ENCODE data around the gene HOTAIR. TPM values are rescaled to one million over a fixed set of nuclear protein-coding genes. Genes with fewer than 3 reads are reported as not detected.

The HOTAIR gene
- polyA plus RNA-seq, 1 donor from 2014 or later, result not detected

GRCh38 chr12:53978477-53979356 lies 4.0 kb upstream of the HOTAIR start:
- Histone ChIP-seq H3K27ac (ENCODE audit: low read length) (no peak overlapping the region), H3K4me3 (ENCODE audit: low read length) (no peak overlapping the region), H3K9me3 (ENCODE audit: low read length) (no peaks in the 10 kb centered on the region), H3K27me3 (ENCODE audit: insufficient read depth, low read depth, low read length) (peaks cover 99% of the 10 kb centered on the region), H3K4me2 (ENCODE audit: low read length) (no peak overlapping the region), H3K9me2 (ENCODE audit: insufficient read depth, low read length) (no peaks in the 10 kb centered on the region), H4K20me1 (ENCODE audit: insufficient read depth) (no peaks in the 10 kb centered on the region), H3K9ac (ENCODE audit: low read length) (no peak overlapping the region), H3K79me2 (replicated peaks; ENCODE audit: insufficient read depth, low read length) (no peaks in the 10 kb centered on the region), H3K36me3 (ENCODE audit: insufficient read depth, low read length) (no peaks in the 10 kb centered on the region), H3F3A (ENCODE audit: insufficient read depth, low read length, poor library complexity, severe bottlenecking) (no peaks in the 10 kb centered on the region), H2AFZ (ENCODE audit: low read depth, low read length) (no peak overlapping the region)
- TF ChIP-seq RAD21 (conservative IDR thresholded peaks at IDR 0.05) (no peak), EZH2 (IDR thresholded peaks at IDR 0.05; ENCODE audit: borderline replicate concordance, insufficient read depth, low read length, poor library complexity, severe bottlenecking) (no peak), SMC3 (conservative IDR thresholded peaks at IDR 0.05; ENCODE audit: poor library complexity) (no peak), EP300 (conservative IDR thresholded peaks at IDR 0.05; ENCODE audit: poor library complexity, severe bottlenecking) (no peak), MXI1 (conservative IDR thresholded peaks at IDR 0.05; ENCODE audit: poor library complexity, severe bottlenecking) (no peak), POLR2AphosphoS5 (IDR thresholded peaks at IDR 0.05) (no peak), TAF1 (IDR thresholded peaks at IDR 0.05; ENCODE audit: low read depth) (no peak), REST (IDR thresholded peaks at IDR 0.05; ENCODE audit: borderline replicate concordance) (no peak)
- TF ChIP-seq, protein P1, sequence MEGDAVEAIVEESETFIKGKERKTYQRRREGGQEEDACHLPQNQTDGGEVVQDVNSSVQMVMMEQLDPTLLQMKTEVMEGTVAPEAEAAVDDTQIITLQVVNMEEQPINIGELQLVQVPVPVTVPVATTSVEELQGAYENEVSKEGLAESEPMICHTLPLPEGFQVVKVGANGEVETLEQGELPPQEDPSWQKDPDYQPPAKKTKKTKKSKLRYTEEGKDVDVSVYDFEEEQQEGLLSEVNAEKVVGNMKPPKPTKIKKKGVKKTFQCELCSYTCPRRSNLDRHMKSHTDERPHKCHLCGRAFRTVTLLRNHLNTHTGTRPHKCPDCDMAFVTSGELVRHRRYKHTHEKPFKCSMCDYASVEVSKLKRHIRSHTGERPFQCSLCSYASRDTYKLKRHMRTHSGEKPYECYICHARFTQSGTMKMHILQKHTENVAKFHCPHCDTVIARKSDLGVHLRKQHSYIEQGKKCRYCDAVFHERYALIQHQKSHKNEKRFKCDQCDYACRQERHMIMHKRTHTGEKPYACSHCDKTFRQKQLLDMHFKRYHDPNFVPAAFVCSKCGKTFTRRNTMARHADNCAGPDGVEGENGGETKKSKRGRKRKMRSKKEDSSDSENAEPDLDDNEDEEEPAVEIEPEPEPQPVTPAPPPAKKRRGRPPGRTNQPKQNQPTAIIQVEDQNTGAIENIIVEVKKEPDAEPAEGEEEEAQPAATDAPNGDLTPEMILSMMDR (IDR thresholded peaks at IDR 0.05; ENCODE audit: poor library complexity, severe bottlenecking), result no peak

- Histone ChIP-seq H3K27me3 (ENCODE audit: insufficient read depth, low read depth, low read length) (peaks cover 99% of the 10 kb centered on the region), H3K4me3 (ENCODE audit: low read length) (no peak overlapping the region), H3K9ac (ENCODE audit: low read length) (no peak overlapping the region), H3K4me2 (ENCODE audit: low read length) (no peak overlapping the region), H3K27ac (ENCODE audit: low read length) (no peak overlapping the region), H4K20me1 (ENCODE audit: insufficient read depth) (no peaks in the 10 kb centered on the region), H3K36me3 (ENCODE audit: insufficient read depth, low read length) (no peaks in the 10 kb centered on the region), H3F3A (ENCODE audit: insufficient read depth, low read length, poor library complexity, severe bottlenecking) (no peaks in the 10 kb centered on the region), H3K9me2 (ENCODE audit: insufficient read depth, low read length) (no peaks in the 10 kb centered on the region), H3K9me3 (ENCODE audit: low read length) (no peaks in the 10 kb centered on the region), H3K79me2 (replicated peaks; ENCODE audit: insufficient read depth, low read length) (no peaks in the 10 kb centered on the region), H2AFZ (ENCODE audit: low read depth, low read length) (no peak overlapping the region)
- no peak for TF ChIP-seq SMC3 (conservative IDR thresholded peaks at IDR 0.05; ENCODE audit: poor library complexity)
- no peak for TF ChIP-seq REST (IDR thresholded peaks at IDR 0.05; ENCODE audit: borderline replicate concordance)
- TF ChIP-seq EZH2 (IDR thresholded peaks at IDR 0.05; ENCODE audit: borderline replicate concordance, insufficient read depth, low read length, poor library complexity, severe bottlenecking), result no peak
- no peak for TF ChIP-seq TAF1 (IDR thresholded peaks at IDR 0.05; ENCODE audit: low read depth)
- no peak for TF ChIP-seq POLR2AphosphoS5 (IDR thresholded peaks at IDR 0.05)
- no peak for TF ChIP-seq EP300 (conservative IDR thresholded peaks at IDR 0.05; ENCODE audit: poor library complexity, severe bottlenecking)
- TF ChIP-seq, protein P1 (IDR thresholded peaks at IDR 0.05; ENCODE audit: poor library complexity, severe bottlenecking), result no peak
- TF ChIP-seq MXI1 (conservative IDR thresholded peaks at IDR 0.05; ENCODE audit: poor library complexity, severe bottlenecking), result no peak
Observed at GRCh38 chr12:53977596-53978445, 3.1 kb upstream of the HOTAIR start.
